DMS153 treated with DMSO at 0.1 percent for 48 hours (cell line): ENCODE data around the gene PAGE4.

Experiments
- DNase-seq: peaks from one replicate; lab custom pipeline; 2025; ENCODE audit not compliant: unreplicated experiment; lab: John Stamatoyannopoulos, UW

The PAGE4 gene

GRCh38 chrX:49868739-49869138, 39.6 kb downstream of the PAGE4 start:
- DNase-seq, result no peak

DNA sequence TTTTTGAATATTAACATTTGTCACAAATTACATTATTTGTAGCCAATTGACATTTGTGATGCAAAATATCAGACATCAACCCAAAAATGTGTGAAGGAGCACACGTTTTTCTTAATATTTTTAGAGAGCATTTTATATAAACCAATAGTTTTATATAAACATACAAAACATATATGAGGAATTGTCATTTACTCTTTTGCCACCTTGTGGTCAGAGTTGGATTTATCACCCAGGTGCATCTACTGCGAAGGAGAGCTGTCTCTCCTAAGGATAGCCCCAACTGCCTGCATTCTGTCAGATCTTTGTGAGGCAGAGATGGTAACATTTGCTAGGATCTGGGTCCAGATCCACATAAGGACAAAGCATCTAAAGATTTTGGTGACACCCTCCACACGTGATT, 47.6 kb downstream of the PAGE4 start:
- no peak for DNase-seq

GRCh38 chrX:49877397-49878101, 48.4 kb downstream of the PAGE4 start:
- DNase-seq, result no peak

- DNase-seq, result no peak
Measured at GRCh38 chrX:49878128-49878833, 49.2 kb downstream of the PAGE4 start.

DNA sequence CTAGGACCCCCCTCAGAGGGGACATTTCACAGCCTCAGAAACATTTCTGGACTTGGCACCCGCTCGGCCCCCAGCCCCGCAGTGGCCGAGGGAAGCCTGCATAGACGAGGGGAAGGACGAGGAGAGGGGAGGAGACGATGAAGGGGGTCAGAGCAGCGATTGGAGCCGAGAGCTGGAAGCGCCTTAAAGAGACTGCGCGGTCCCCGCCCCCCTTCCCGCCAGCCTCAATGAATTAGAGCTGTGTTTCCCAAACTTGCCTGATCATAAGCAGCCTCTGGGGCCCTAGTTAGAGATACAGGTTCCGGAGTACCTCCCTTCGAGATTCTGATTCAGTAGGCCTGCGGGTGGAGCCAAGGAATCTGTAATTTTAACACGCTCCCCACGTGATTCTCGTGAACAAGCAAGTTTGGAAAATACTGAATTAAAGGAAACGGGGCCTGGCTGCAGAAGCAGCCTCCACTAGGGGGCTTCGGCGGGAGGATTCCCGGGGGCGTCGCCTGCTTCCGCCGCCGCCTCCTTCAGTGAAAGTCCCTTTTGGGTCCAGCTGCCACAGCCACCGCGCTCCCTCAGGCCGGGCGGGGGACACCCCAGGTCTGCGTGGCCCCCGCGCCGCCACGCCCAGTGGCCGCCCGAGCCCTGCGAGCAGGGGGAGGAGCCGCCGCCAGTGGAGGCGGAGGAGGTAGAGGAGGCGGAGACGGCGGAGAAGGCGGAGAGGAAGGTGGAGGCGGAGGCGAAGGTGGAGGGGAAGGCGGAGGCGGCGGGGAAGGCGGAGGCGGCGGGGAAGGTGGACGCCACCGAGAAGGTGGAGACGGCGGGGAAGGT, 49.9 kb downstream of the PAGE4 start, which contains the start of gene USP27X:
Gene USP27X, plus strand, starts transcription at position 651 of the 822 bp plus-strand sequence. CDS start 824 bp downstream, outside the sequence.
- DNase-seq, result peak; percentile 31

DNA sequence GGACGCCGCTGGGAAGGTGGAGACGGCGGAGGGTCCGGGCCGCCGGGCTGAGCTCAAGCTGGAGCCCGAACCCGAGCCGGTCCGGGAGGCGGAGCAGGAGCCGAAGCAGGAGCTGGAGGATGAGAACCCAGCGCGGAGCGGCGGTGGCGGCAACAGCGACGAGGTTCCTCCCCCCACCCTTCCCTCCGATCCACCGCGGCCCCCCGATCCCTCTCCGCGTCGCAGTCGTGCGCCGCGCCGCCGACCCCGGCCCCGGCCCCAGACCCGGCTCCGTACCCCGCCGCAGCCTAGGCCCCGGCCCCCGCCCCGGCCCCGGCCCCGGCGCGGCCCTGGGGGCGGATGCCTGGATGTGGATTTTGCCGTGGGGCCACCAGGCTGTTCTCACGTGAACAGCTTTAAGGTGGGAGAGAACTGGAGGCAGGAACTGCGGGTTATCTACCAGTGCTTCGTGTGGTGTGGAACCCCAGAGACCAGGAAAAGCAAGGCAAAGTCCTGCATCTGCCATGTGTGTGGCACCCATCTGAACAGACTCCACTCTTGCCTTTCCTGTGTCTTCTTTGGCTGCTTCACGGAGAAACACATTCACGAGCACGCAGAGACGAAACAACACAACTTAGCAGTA, 50.7 kb downstream of the PAGE4 start:
- no peak for DNase-seq

GRCh38 chrX:49880668-49881067, 51.6 kb downstream of the PAGE4 start:
- no peak for DNase-seq
